SW480 (cell line): Measurements from ENCODE around the gene SLC1A4.
A peak's percentile ranks its signal among the peaks of the same experiment; 100 is the strongest.
"Not testable (repeated sequence)": the region's sequence is repeated elsewhere in the genome, so short reads cannot be mapped to it uniquely, and the experiment has no call there.

Experiments used
- DNase-seq: peaks from one replicate; pipeline ENCODE4 v3.0.0-alpha.2; 2016; ENCODE audit warnings: low spot score

SLC1A4 gene

DNA sequence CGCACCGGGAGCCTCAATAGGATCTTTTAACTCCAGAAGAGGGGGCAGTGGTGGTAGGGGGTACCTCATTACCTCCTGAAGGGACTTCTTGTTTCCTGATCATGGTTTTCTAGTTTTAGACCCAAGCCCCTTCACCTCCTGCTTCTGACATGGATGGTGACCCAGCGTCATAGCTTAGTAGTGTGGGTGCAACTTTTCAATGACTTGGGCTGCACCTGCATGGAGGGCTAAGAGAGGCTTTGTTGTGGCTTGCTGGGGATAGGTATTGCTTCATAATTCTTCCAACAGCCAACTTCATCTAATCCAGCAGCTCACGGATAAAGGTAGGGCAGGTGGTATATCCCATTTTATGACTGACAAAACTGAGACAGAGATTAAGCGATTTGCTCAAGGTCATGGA, 3.0 kb downstream of the SLC1A4 start:
- no peak for DNase-seq

DNA sequence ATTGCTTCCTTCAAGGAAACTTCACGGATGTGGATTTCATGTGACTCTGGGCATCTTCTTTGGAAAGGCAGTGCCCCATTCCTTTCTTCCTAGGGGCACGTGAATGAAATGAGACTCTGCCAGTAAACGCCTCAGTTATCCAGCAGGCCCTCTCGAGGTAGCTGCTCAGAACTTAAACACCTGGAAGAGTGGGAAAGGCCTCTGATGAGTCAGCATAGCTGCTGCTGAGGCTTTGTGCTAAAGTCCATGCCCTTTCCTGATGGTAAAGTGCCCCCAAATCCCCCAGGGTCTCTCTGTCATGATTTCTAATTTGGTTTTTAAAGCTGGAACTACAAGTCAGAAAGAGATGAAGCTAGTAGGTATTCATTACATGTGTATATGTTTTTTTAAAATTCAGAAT, 3.8 kb downstream of the SLC1A4 start:
- no peak for DNase-seq

GRCh38 chr2:64995041-64995440, 5.8 kb downstream of the SLC1A4 start:
- no peak for DNase-seq

GRCh38 chr2:64996871-64997307, 7.7 kb downstream of the SLC1A4 start:
- DNase-seq, result no peak

DNA sequence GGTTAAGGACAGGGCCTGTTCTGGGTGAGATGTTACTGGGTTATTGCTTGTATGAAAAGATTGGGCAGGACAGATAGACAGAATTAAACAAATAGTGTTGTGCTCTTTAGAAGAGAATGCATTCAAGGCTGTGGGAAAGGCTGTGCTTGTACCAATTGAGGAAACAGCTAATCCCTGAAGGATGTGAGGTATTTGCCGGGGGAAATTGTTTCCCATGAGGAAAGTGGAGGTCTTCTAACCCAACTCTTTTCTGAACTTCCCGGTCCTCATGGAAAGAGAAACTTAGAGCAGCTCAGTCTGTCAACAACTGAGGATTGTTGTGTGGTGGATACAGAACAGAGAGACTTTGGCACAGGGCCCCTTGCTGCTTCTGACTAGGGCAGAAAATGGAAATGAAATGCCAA, 9.5 kb downstream of the SLC1A4 start:
- no peak for DNase-seq

GRCh38 chr2:64999754-65000153, 10.6 kb downstream of the SLC1A4 start:
- DNase-seq, result no peak

DNA sequence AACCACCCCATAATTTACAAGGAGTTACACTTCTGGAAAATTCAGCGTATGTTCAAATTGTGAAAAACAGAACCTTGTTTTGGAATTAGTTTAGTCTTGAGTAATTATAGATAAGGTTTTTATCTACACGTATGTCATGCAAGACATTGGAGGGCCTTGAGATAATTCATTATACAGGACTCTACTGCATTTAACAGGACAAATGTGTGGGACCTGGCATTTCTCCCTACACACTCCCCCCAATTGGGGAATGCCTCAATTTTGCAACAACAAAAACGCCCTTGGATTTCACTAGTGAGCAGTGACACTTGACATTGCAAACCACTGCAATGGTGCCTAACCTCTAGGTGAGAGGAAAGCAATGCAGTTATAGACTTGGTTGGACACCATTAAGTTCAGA, 11.4 kb downstream of the SLC1A4 start:
- DNase-seq, result no peak

DNA sequence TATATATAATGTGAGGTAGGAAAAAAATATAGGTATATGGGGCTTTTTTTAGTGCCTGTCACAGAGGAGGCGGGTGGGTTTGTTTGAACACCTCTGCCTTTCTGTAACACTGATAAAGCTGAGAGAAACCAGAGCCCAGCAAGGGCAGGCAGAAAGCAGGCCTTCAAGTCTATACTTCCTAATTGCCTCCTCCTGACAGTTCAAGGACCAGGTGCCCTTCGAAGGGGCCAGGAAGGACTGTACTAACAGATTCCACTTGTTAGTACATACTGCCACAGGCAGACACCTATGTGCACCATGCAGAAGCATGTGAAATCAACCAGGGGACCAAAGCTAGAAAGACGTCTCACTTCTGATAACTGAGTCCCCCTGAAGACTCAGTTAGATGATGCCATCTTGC, 13.8 kb downstream of the SLC1A4 start:
- DNase-seq, result no peak

GRCh38 chr2:65004232-65004631, 15.0 kb downstream of the SLC1A4 start:
- not testable (repeated sequence) for DNase-seq

DNA sequence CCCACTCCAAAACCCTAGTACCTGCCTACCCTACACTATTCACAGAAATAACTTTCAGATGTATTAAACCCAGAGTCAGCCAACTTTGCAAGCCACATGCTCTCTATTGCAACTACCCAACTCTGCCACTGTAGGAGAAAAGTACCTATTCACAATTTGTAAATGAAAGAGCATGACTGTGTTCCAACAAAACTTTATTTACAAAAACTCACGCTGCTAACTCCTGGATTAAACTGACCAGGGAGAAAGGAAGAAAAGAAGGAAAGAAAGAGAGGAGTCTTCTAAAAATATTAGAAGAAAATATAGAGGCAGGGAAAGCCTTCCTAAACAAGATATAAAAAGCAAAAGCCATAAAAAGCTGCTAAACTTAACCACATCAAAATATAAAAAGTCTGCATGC, 24.6 kb downstream of the SLC1A4 start:
- DNase-seq, result no peak

GRCh38 chr2:65015731-65016130, 26.5 kb downstream of the SLC1A4 start:
- DNase-seq, result no peak

- no peak for DNase-seq
Observed at GRCh38 chr2:65016789-65017188, 27.6 kb downstream of the SLC1A4 start.

DNA sequence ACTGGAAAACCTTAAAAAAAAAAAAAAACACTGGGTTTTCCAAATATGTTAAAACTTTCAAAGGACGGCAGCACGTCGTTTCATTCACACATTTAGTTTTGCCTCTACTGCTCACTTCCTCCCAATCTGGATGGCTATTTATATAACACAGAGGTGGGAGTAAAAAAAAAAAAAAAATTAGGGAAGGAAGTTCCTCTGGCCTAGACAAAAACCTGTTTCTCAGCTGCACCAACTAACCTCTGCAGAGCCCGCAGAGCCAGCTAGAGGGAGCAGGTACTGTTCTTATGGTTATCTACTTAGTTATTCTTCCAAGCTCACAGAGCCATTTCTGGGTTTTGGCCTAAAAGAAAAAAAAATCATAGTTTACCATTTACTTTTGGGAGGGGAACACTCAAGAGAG, 28.1 kb downstream of the SLC1A4 start:
- no peak for DNase-seq

DNA sequence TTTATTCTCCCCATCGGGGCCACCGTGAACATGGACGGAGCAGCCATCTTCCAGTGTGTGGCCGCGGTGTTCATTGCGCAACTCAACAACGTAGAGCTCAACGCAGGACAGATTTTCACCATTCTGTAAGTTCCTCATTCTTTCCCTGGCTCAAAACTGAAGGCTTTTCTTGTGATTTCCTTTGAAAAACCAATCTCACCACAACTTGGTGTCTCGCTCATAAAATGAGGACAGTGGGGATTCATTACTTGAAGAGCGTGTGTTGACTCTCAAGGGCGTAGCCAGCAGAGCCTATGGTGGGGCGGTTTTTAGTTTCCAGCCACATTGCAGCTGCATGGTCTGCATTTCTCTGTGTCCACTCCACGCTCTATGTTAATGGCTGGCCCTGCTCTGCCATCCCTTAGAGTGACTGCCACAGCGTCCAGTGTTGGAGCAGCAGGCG, 29.0 kb downstream of the SLC1A4 start:
- DNase-seq, result no peak

GRCh38 chr2:65019010-65019409, 29.8 kb downstream of the SLC1A4 start:
- no peak for DNase-seq

DNA sequence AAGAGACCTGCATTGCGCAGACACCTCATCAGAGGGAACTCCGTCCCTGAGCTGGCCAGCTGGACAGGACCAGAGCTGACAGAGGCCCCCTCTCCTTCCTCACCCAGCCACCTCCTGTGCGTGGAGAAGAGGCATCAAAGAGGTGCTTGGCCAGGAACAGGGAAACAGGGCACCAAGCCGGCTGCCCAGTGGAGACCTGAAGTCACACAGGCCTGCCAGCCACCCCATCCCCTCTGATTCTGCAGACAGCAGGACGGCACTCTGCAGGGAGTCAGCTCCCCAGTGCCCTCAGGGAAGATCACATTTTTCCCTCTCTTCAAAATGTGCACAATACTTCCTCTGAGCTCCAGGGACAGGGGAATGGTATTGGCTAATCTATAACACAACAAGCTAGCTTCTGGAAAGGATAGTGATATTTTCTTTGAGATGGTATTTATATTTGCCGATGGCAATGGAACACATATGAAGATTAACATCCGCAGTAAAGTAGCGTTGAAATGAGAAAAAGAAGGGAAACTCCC, 30.5 kb downstream of the SLC1A4 start:
- DNase-seq, result no peak

DNA sequence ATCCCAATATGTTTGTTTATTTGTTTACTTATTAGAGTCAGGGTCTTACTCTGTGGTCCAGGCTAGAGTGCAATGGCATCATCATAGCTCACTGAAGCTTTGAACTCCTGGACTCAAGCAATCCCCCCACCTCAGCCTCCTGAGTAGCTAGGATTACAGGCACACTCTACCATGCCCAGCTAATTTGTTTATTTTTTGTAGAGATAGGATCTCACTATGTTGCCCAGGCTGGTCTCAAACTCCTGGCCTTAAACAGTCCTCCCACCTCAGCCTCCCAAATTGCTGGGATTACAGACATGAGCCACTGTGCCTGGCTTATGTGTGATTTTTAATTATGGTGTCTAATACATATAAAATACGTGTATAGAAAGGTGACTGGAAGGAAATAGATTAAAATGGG, 31.1 kb downstream of the SLC1A4 start:
- not testable (repeated sequence) for DNase-seq

DNA sequence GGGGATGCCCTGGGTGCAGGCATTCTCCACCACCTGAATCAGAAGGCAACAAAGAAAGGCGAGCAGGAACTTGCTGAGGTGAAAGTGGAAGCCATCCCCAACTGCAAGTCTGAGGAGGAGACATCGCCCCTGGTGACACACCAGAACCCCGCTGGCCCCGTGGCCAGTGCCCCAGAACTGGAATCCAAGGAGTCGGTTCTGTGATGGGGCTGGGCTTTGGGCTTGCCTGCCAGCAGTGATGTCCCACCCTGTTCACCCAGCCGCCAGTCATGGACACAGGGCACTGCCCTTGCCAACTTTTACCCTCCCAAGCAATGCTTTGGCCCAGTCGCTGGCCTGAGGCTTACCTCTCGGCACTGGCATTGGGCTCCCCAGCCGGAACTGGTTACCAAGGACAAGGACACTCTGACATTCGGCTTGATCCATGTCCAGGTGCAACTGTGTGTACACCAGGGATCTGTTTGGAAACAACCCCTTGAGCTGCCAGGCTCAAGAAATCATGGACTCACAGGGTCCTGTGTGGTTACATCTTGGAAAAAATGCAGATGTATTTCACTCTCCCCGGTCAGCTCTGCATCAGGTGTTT, 31.8 kb downstream of the SLC1A4 start:
- no peak for DNase-seq

DNA sequence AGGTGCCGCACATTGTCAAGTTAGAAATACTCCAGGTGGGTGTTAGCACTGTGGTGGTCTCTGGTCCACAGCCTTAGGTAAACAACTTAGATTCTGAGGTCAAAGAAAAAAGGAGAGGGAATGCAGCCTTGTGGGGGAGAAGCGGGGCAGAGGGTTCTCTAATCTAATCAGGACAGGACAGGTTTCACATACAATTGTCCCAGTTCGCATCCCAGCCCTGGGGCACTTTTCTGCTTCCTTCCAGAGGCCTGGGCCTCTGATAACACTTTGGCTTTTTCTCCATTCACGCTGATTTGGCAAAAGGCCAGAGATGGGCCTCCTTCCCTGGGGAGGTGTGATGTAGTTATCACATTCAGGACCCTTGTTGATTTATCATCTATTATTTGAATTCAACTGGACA, 32.5 kb downstream of the SLC1A4 start:
- DNase-seq, result no peak

DNA sequence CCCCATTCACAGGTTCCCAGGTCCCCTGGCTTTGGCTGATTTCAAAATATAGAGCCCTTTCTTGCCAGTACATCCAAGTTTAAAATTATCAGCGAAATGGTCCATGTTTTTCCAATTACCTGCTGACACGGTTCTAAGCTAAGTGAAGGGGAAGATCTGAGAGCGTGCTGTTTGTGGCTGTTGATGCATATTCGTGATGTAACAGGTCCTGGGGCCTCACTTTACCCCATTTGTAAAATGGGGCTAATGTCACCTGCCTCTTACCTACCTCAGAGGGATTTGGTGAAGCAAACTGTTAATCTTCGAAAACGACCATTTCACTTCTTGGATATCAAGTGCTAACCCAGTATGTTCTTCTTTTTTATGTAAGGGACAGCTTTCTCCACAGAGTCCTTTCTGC, 33.0 kb downstream of the SLC1A4 start:
- no peak for DNase-seq

GRCh38 chr2:65023742-65024141, 34.5 kb downstream of the SLC1A4 start:
- no peak for DNase-seq

- peak; percentile 76 for DNase-seq
Observed at GRCh38 chr2:65024149-65024829, 35.1 kb downstream of the SLC1A4 start.

- DNase-seq, result no peak
Observed at GRCh38 chr2:65025453-65026123, 36.4 kb downstream of the SLC1A4 start.
